ENCODE measurements around the gene CACFD1.

DNA sequence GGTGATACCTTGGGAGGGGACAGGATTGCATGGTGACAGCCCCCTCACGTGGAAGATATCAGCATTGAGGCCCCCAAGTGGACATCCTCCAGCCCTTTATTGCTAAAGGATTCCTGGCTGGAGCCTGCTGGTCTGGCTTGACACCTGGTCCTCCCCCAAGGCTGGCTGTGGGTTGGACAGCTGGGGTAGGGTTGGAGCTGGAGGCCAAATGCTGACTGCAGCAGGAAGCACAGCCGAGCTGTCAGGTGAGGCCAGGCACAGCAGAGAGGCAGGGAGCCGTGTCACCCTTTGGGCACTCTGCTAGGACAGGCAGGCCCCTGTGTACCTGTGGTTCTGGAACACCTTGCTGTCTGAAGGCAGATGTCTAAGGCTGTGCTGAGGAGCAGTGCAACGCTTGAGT is 2.2 kb downstream of the CACFD1 start:
- TF ChIP-seq PHB2 (IDR thresholded peaks at IDR 0.05; ENCODE audit: low read depth) (no peak), EZH2 (IDR thresholded peaks at IDR 0.05; ENCODE audit: borderline replicate concordance, low read depth, low read length) (no peak), CHD1 (IDR thresholded peaks at IDR 0.05; ENCODE audit: low read length) (no peak)
- TF ChIP-seq, protein P1, sequence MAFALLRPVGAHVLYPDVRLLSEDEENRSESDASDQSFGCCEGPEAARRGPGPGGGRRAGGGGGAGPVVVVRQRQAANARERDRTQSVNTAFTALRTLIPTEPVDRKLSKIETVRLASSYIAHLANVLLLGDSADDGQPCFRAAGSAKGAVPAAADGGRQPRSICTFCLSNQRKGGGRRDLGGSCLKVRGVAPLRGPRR (CRISPR knock-in tag; IDR thresholded peaks at IDR 0.05) = no peak
- TF ChIP-seq, protein P2, sequence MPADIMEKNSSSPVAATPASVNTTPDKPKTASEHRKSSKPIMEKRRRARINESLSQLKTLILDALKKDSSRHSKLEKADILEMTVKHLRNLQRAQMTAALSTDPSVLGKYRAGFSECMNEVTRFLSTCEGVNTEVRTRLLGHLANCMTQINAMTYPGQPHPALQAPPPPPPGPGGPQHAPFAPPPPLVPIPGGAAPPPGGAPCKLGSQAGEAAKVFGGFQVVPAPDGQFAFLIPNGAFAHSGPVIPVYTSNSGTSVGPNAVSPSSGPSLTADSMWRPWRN (IDR thresholded peaks at IDR 0.05; ENCODE audit: low read depth) = no peak
- TF ChIP-seq, protein P3, sequence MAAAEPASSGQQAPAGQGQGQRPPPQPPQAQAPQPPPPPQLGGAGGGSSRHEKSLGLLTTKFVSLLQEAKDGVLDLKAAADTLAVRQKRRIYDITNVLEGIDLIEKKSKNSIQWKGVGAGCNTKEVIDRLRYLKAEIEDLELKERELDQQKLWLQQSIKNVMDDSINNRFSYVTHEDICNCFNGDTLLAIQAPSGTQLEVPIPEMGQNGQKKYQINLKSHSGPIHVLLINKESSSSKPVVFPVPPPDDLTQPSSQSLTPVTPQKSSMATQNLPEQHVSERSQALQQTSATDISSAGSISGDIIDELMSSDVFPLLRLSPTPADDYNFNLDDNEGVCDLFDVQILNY (CRISPR knock-in tag; IDR thresholded peaks at IDR 0.05) = no peak
- TF ChIP-seq, protein P4, sequence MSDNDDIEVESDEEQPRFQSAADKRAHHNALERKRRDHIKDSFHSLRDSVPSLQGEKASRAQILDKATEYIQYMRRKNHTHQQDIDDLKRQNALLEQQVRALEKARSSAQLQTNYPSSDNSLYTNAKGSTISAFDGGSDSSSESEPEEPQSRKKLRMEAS (CRISPR knock-in tag; IDR thresholded peaks at IDR 0.05) = no peak
